GM12801 (cell line): Measurements from ENCODE around the gene MIAT.

Experiments
- CTCF ChIP-seq: IDR thresholded peaks from one replicate; pipeline ENCODE4 v1.5.1; 2011; ENCODE audit warnings: control low read depth; ENCODE audit not compliant: insufficient read length; ENCODE audit errors: extremely low read depth

The MIAT gene

GRCh38 chr22:26635117-26635516 is 22.3 kb upstream of the MIAT start:
- no peak for TF ChIP-seq CTCF

GRCh38 chr22:26636296-26636695 is 21.1 kb upstream of the MIAT start:
- no peak for TF ChIP-seq CTCF

- no peak for TF ChIP-seq CTCF
Observed at GRCh38 chr22:26642465-26643417, 14.6 kb upstream of the MIAT start.

- no peak for TF ChIP-seq CTCF
Observed at GRCh38 chr22:26643418-26644100, 13.8 kb upstream of the MIAT start.

GRCh38 chr22:26646158-26646557 is 11.2 kb upstream of the MIAT start:
- TF ChIP-seq CTCF: no peak

GRCh38 chr22:26648011-26648497 is 9.3 kb upstream of the MIAT start:
- no peak for TF ChIP-seq CTCF
